Gastroesophageal sphincter (tissue), 3 donors: Measurements from ENCODE around the gene MCFD2.

Experiments used
- CTCF ChIP-seq, 4 experiments: fragments of 200-600 bp in 2 of 4; fragments of 450-650 bp in 2 of 4; sonication (generic) in 1 of 4; IDR thresholded peaks; one replicate each; pipeline ENCODE4 v1.5.1; 2017 to 2019; ENCODE audit warnings: antibody characterized with exemption in 4 of 4, mild to moderate bottlenecking in 2 of 4, moderate library complexity in 2 of 4
- EP300 ChIP-seq: sonication (generic); formaldehyde crosslinking; IDR thresholded peaks from one replicate; pipeline ENCODE4 v1.6.1; 2017; ENCODE audit warnings: antibody characterized with exemption, mild to moderate bottlenecking

- no peak for TF ChIP-seq EP300
- no peak for TF ChIP-seq CTCF (IDR thresholded peaks at IDR 0.05)
These were observed 35.9 kb upstream of the MCFD2 start for GRCh38 chr2:46951290-46952064.
